Thoracic aorta endothelial cell (primary cell): ENCODE results near the gene PIP4P1. TPM values are rescaled to one million over a fixed set of nuclear protein-coding genes. Genes with fewer than 3 reads are reported as not detected.

Experiments
- small RNA-seq: library from RNA; depleted of rRNA; stranded (forward); fragments of <200 nt; gene quantifications from one replicate; pipeline ENCODE3, GENCODE V24; 2012
- total RNA-seq: library from RNA; depleted of rRNA; stranded (reverse); fragments of >200 nt; gene quantifications from 2 replicates; pipeline ENCODE4 v1.2.3, GENCODE V29; 2012

Gene PIP4P1
- total RNA-seq, result 17.2 and 18.4 TPM in 2 replicates

GRCh38 chr14:20461225-20462141 is at the start of gene PIP4P1:
Gene PIP4P1 (minus strand): TSS chr14:20461434. CDS start chr14:20461325, 109 bp downstream.

DNA sequence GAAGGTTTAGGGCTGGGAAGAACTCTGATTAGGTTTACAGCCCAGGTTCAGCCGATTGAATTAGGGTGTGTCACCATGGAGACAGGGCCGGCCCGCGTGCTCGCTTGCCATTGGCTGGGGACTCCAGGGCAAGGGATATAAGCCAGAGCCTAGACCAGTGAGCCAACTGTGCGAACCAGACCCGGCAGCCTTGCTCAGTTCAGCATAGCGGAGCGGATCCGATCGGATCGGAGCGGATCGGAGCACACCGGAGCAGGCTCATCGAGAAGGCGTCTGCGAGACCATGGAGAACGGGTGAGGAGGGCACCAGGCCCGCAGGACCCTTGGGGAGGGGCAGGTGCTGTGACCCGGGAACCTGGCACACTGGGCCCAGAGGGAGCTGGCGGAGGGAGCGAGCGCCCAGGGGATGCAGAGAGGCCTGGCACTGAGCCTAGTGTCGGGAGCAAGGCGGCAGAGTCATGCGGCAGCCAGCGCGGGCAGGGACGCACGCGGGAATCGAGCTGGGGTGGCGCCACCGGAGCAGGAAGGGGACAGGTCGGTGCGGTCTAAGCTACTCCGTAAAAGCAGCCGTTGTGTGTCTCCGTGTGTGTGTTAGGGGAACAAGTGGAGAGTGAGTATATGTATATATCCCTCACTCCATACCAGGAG is 8.1 kb upstream of the PIP4P1 start, which contains the start of gene PNP:
PNP (plus strand) TSS at position 165 of the 648 bp plus-strand sequence; CDS start at position 284, 119 bp downstream.

DNA sequence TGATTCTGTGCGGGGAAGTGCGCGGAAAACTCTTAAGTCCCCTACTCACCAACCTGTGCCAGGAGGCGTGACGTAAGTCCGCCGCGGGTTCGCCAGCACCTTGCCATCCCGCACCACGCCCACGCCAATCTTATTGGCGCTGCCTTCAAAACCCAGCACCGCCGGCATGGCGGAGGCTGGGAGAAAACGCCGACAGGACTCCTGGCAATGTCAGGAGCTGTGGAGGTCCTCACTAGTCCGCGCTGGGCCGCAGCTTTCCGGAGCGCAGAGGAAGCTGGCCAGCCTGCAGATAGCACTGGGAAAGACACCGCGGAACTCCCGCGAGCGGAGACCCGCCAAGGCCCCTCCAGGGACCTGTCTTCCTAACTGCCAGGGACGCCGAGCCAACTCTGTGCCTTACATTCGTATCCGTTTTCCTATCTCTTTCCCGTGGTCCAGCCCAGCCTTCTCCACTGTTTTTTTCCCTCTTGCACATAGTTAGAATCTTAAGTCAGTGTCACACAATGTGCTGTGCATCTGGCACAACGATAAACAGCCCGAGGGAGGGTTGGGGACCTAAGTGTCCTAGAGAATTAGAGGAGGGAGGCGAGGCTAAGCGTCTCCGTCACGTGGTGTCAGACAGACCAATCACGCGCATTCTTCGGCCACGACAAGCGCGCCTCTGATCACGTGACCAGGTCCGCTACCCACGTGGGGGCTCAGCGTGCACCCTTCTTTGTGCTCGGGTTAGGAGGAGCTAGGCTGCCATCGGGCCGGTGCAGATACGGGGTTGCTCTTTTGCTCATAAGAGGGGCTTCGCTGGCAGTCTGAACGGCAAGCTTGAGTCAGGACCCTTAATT is 6.5 kb downstream of the PIP4P1 start, which contains the start of the genes APEX1 and OSGEP:
APEX1 (plus strand) TSS at position 711 of the 839 bp plus-strand sequence. CDS start 420 bp downstream, outside the sequence.
OSGEP (minus strand) TSS at position 297 of the 839 bp plus-strand sequence; CDS start at position 168, 129 bp downstream.

DNA sequence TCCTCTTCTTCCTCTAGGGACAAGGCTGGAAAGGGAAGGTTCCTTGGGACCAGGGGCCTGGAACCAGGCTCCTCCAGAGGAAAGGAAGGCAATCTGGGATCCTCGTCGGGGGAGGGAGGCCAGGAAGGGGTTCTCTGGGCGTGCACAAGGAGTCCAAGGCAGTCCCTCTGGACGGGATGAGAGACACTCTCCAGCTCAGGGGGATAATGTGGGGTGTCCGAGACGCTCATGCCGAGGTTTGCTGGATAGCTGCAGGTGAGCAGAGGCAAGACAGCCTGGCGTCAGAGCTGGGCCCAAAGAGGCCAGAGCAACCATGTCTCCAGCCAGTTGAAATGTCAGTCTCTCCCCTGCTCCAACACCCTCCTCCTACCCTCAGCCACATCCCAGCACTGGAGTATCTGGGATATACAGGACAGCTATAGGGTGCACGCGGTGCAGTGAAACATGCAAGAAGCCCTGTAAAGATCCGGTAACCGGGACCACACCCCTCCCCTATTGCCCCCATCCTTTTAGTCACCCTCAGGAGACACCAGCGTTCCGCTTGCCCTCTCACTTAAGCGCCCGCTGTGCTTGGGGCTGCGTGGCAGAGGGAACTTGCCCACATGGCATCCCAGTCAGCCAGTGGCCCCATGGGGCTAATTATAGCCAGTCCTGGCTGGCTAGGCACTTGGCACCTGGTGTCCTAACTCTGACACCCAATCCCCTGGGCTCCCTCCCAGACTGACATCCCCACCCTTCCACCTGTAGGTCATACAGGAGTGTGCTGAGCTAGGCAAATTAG is 25.5 kb downstream of the PIP4P1 start, which contains the start of gene KLHL33:
KLHL33 (minus strand) TSS at position 585 of the 781 bp plus-strand sequence; CDS start at position 230, 355 bp downstream.

GRCh38 chr14:20412876-20413743 is 48.1 kb downstream of the PIP4P1 start, which contains the start of gene TEP1:
Gene TEP1 (minus strand): TSS chr14:20413501. CDS start chr14:20408439, 5,062 bp downstream.

Small RNA genes lying within 50 kb of the gene (small RNA-seq; reads per million reads assigned to genes)
- gene RNA5SP382, result 4.4 reads per million, percentile 77 among the genes with 10 or more reads in this experiment

Other genes starting within 250 kb of the PIP4P1 start
- gene OR11H6, start 237.7 kb downstream of the PIP4P1 start, total RNA-seq, result not detected in 2 replicates
- not detected in 2 replicates for gene OR11H7, start 232.5 kb downstream of the PIP4P1 start, total RNA-seq
- not detected in 2 replicates for gene OR11H4, start 222.1 kb downstream of the PIP4P1 start, total RNA-seq
- gene TTC5, start 155.5 kb downstream of the PIP4P1 start, total RNA-seq, result 17.7 and 28.3 TPM in 2 replicates
- 35.2 and 41.4 TPM in 2 replicates for gene CCNB1IP1, start 128.2 kb downstream of the PIP4P1 start, total RNA-seq
- gene PARP2, start 117.8 kb downstream of the PIP4P1 start, total RNA-seq, result 21.3 and 22.3 TPM in 2 replicates
- 26.5 and 34.8 TPM in 2 replicates for gene TEP1, start 47.9 kb downstream of the PIP4P1 start, total RNA-seq
- not detected in 2 replicates for gene KLHL33, start 25.3 kb downstream of the PIP4P1 start, total RNA-seq
- 39.1 and 46.2 TPM in 2 replicates for gene OSGEP, start 6.6 kb downstream of the PIP4P1 start, total RNA-seq
- gene APEX1, start 6.2 kb downstream of the PIP4P1 start, total RNA-seq, result 83.8 and 85.9 TPM in 2 replicates
- 298 and 424 TPM in 2 replicates for gene PNP, start 8.0 kb upstream of the PIP4P1 start, total RNA-seq
- gene RNASE10, start 44.1 kb upstream of the PIP4P1 start, total RNA-seq, result not detected in 2 replicates
- gene RNASE9, start 99.6 kb upstream of the PIP4P1 start, total RNA-seq, result not detected in 2 replicates
- gene RNASE11, start 126.6 kb upstream of the PIP4P1 start, total RNA-seq, result not detected in 2 replicates
- not detected in 2 replicates for gene RNASE12, start 129.9 kb upstream of the PIP4P1 start, total RNA-seq
- gene OR6S1, start 180.3 kb upstream of the PIP4P1 start, total RNA-seq, result not detected in 2 replicates
- 7.4 and 7.5 TPM in 2 replicates for gene RNASE4, start 223.1 kb upstream of the PIP4P1 start, total RNA-seq
- 4.3 and 4.7 TPM in 2 replicates for gene ANG, start 227.3 kb upstream of the PIP4P1 start, total RNA-seq